ENCODE results near the gene NFE2L3. TPM values are rescaled to one million over a fixed set of nuclear protein-coding genes. Genes with fewer than 3 reads are reported as not detected.
"Not testable (repeated sequence)": the region's sequence is repeated elsewhere in the genome, so short reads cannot be mapped to it uniquely, and the experiment has no call there.

Gene NFE2L3
- total RNA-seq, 1 donor from 2014 or later = 2.4 TPM

GRCh38 chr7:26145238-26145637 lies 6.8 kb upstream of the NFE2L3 start:
- DNase-seq (ENCODE audit: low spot score) = no peak

- DNase-seq (ENCODE audit: low spot score) = no peak
Observed at GRCh38 chr7:26147030-26147429, 5.0 kb upstream of the NFE2L3 start.

- DNase-seq (ENCODE audit: low spot score) = not testable (repeated sequence)
Observed at GRCh38 chr7:26147646-26148306, 4.2 kb upstream of the NFE2L3 start.

DNA sequence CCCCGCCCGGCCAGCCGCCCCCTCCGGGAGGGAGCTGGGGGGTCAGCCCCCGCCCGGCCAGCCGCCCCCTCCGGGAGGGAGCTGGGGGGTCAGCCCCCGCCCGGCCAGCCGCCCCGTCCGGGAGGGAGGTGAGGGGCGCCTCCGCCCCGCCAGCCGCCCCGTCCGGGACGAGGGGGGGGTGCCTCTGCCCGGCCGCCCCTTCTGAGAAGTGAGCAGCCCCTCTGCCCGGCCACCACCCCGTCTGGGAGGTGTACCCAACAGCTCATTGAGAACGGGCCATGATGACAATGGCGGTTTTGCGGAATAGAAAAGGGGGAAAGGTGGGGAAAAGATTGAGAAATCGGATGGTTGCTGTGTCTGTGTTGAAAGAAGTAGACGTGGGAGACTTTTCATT lies 3.7 kb upstream of the NFE2L3 start:
- not testable (repeated sequence) for DNase-seq (ENCODE audit: low spot score)

DNA sequence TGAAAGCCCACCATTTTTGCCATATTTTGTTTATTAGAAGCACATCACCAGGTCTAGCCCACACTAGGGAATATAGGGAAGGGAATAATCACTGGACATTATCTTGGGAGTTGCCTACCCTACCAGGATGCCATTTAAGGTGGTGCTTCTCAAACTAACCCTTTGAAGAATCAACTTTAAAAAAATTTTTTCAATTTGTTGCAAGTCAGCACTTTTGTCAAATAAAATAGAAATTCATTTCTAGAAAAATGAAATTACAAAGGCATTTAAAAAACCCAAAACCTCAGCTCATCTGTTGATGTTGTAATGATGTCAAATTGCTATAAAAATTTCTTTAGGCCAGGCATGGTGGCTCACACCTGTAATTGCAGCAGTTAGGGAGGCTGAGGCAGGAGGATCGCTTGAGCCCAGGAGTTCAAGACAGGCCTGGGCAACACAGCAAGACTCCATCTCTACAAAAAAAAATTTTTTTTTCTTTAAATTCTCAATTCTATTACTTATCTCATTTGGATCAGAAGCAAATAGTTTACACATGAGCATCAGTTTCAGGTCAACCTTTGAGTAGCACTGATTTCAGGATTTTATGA lies 2.5 kb upstream of the NFE2L3 start:
- no peak for DNase-seq (ENCODE audit: low spot score)

- no peak for DNase-seq (ENCODE audit: low spot score)
Observed at GRCh38 chr7:26151096-26151495, 902 bp upstream of the NFE2L3 start.

DNA sequence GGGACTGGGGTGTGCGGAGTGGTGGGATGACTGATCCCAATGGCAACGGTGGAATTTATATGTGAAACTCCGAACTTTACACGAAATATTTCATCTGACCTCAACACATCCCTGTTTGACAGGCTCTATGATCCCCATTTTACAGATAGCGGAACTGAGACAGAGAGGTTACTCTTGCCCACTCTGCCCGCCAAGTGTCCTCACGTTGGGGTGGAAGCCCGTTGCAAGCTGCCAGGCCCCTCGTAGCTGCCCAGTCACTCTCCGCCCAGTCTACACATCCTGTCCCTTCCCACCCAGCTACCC lies 397 bp upstream of the NFE2L3 start:
- no peak for DNase-seq (ENCODE audit: low spot score)

DNA sequence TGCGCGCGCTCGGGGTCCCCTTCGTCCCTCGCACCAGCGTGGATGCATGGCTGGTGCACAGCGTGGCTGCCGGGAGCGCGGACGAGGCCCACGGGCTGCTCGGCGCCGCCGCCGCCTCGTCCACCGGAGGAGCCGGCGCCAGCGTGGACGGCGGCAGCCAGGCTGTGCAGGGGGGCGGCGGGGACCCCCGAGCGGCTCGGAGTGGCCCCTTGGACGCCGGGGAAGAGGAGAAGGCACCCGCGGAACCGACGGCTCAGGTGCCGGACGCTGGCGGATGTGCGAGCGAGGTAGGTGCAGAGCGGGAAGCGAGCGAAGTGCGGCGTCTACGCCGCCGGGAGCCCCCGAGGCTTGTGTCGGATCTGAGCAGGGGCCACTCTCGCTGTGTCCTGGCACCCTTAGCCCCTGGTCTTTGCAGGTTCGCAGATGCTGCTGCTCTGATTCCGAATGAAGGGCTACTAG lies 813 bp downstream of the NFE2L3 start:
- not testable (repeated sequence) for DNase-seq (ENCODE audit: low spot score)

GRCh38 chr7:26153241-26153822 lies 1.3 kb downstream of the NFE2L3 start:
- no peak for DNase-seq (ENCODE audit: low spot score)

DNA sequence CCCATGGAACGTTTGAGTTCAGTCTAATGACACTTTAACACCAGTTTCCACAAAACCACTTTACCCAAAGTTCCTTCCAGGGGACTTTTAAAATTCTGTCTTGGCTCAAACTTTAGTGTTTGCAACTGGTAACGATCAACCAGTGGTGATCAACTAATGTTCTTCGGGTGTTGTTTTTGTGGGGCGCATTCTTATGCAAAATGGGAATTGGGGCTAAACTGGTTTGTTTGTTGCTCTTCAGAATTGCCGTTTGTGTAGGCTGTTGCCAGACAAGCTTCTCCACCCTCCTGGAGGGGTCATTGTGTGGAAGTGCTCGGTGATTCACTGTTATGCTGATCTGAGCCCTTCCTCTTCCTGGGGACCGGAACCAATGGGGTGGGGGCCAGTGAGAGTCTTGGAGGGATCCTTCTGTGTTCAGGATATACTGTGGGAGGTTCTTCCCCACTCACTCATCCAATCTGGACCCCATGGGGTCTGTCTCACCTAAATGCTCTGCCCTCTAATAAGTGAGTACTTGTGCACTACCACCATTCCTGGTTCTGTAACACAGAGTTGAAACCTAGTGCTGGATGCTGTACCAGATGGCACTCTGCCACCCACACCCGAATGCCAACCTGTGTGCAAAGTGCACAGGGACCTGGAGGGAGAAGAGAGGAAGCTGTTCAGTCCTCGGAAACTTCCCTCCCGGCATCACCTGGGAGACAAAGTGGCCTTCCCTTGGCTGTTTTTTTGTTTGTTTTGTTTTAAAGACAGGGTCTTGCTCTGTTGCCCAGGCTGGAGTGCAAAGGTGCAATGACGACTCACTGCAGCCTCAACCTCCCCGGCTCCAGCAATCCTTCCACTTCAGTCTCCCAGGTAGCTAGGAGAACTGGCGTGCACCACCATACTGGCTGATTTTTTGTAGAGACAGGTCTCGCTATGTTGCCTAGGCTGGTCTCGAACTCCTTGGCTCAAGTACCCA lies 2.1 kb downstream of the NFE2L3 start:
- DNase-seq (ENCODE audit: low spot score) = no peak

DNA sequence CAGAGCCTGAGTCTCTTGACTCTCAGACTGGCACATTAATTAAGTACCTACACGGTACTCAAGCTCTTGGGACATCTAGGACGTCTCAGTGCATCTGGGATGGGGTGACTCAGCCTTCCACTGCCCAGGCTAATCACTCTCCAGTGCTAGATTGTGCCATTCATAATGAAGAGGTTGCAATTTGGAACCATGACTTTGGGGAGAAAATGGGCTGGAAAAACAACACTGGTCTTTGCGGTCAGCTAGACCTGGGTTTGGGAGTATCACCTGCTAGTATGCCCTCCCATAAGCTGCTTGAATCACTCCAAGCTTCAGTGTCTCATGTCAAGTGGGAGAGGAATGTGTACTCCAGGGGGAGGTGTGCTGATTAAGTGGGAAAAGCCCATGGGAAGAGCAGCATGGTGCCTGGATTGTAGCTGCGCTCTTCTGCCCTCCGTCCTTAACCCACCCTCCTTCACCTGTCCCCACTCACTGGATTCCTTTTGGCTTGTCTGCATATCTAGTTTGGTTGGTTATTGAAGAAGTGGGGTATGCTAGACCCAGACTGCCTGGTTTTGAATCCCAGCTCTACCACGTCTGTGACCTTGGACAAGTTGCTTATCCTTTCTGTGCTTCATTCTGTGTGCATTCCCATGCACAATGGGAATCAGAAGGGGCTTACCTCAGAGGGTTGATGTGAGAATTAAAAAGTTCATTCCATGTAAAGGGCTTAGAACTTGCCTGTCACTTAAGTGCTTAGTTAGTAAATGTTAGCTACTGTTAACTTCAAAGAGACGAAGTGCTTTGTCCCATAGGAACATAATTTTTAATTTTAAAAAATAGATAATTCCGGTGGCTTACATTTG lies 3.8 kb downstream of the NFE2L3 start:
- DNase-seq (ENCODE audit: low spot score) = no peak

GRCh38 chr7:26156451-26157420 lies 4.7 kb downstream of the NFE2L3 start:
- no peak for DNase-seq (ENCODE audit: low spot score)

GRCh38 chr7:26157520-26158105 lies 5.6 kb downstream of the NFE2L3 start:
- DNase-seq (ENCODE audit: low spot score) = no peak

DNA sequence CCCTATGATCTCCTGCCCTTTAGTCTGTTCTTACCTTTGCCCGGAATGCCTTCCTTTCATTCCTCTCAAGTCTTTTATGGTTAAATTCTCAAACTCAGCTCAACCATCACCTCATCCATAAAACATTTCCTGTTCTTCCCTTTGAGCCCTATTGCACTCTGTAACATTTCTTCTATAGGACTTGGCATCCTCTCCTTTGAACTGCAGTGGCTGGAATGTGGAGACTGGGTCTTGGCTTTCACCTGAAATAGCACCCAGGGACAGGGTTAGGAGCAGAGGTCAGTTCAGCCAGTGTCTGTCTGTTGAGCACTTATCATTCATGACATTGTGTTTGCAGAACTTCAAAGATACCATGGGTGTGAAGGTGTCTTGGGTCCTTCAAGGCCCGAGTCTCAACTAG lies 7.2 kb downstream of the NFE2L3 start:
- no peak for DNase-seq (ENCODE audit: low spot score)

- DNase-seq (ENCODE audit: low spot score) = no peak
Observed at GRCh38 chr7:26160896-26161295, 8.9 kb downstream of the NFE2L3 start.

- no peak for DNase-seq (ENCODE audit: low spot score)
Observed at GRCh38 chr7:26162431-26162830, 10.4 kb downstream of the NFE2L3 start.

DNA sequence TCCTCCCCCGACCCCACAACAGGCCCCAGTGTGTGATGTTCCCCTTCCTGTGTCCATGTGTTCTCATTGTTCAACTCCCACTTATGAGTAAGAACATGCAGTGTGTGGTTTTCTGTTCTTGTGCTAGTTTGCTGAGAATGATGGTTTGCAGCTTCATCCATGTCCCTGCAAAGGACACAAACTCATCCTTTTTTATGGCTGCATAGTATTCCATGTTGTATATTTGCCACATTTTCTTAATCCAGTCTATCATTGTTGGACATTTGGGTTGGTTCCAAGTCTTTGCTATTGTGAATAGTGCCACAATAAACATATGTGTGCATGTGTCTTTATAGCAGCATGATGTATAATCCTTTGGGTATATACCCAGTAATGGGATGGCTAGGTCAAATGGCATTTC lies 11.8 kb downstream of the NFE2L3 start:
- not testable (repeated sequence) for DNase-seq (ENCODE audit: low spot score)

DNA sequence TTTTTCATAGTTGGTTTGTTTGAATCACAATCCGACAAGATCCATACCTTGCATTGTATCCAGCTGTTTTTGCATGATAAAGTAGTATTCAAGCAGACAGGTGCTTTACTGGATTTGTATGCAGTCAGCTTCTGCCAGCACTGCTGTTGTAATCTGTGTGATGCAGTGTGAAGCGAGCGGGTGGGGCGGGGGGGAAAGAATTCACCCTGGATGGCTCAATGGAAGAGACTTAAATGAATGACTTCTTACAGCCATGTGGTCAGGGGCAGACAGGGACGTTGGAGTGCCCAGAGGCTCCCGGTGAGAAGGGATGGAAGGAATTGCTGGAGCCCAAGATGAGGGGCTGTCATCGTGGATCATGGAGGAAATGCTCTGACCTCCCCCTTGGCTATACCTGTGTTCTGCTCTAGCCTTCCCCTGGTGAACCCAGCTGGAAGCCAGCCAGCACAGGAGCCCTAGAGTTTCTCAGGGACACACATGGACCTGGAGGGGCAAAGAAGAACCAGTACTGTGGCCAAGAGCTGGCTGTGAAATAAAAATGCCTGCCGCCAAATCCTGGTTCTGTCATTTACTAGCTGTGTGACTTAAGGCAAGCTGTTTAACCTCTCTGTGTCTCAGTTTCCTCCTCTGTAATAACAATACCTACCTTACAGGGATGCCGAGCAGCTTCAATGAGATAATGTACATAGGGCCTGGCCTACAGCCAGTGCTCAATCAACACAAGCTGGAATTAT lies 14.1 kb downstream of the NFE2L3 start:
- no peak for DNase-seq (ENCODE audit: low spot score)

GRCh38 chr7:26166684-26167266 lies 14.8 kb downstream of the NFE2L3 start:
- DNase-seq (ENCODE audit: low spot score) = no peak

All from umbilical cord (tissue), 2 donors.